HL-60 (cell line): ENCODE data around the gene KCND1.

Source experiments
- CTCF ChIP-seq: IDR thresholded peaks from one replicate; pipeline ENCODE4 v1.5.1; 2011; ENCODE audit warnings: low read length, control low read depth, inconsistent platforms; ENCODE audit not compliant: insufficient read depth
- GABPA ChIP-seq: IDR thresholded peaks from 2 replicates; pipeline ENCODE4 v1.6.1; 2012; ENCODE audit warnings: low read depth
- POLR2AphosphoS5 ChIP-seq: IDR thresholded peaks from 2 replicates; pipeline ENCODE4 v1.6.1; 2012; ENCODE audit warnings: low read depth
- SPI1 ChIP-seq: IDR thresholded peaks from 2 replicates; pipeline ENCODE4 v1.6.1; 2012; ENCODE audit warnings: low read depth, mild to moderate bottlenecking, borderline replicate concordance
- TF ChIP-seq, protein P1 (sequence below): IDR thresholded peaks from 2 replicates; pipeline ENCODE4 v1.6.1; 2012; ENCODE audit warnings: low read depth; ENCODE audit not compliant: insufficient replicate concordance

- no peak for TF ChIP-seq CTCF
- TF ChIP-seq POLR2AphosphoS5: no peak
- TF ChIP-seq GABPA: no peak
- TF ChIP-seq, protein P1, sequence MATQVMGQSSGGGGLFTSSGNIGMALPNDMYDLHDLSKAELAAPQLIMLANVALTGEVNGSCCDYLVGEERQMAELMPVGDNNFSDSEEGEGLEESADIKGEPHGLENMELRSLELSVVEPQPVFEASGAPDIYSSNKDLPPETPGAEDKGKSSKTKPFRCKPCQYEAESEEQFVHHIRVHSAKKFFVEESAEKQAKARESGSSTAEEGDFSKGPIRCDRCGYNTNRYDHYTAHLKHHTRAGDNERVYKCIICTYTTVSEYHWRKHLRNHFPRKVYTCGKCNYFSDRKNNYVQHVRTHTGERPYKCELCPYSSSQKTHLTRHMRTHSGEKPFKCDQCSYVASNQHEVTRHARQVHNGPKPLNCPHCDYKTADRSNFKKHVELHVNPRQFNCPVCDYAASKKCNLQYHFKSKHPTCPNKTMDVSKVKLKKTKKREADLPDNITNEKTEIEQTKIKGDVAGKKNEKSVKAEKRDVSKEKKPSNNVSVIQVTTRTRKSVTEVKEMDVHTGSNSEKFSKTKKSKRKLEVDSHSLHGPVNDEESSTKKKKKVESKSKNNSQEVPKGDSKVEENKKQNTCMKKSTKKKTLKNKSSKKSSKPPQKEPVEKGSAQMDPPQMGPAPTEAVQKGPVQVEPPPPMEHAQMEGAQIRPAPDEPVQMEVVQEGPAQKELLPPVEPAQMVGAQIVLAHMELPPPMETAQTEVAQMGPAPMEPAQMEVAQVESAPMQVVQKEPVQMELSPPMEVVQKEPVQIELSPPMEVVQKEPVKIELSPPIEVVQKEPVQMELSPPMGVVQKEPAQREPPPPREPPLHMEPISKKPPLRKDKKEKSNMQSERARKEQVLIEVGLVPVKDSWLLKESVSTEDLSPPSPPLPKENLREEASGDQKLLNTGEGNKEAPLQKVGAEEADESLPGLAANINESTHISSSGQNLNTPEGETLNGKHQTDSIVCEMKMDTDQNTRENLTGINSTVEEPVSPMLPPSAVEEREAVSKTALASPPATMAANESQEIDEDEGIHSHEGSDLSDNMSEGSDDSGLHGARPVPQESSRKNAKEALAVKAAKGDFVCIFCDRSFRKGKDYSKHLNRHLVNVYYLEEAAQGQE: no peak
- TF ChIP-seq SPI1: no peak
Observed at GRCh38 chrX:48948589-48948988, 23.1 kb downstream of the KCND1 start.
